GM21825 (cell line): ENCODE data around the gene MET.

Experiments used
- ATAC-seq: cut with Tn5 transposase; IDR thresholded peaks from one replicate; pipeline ENCODE4 v1.9.1; 2021; ENCODE audit warnings: mild to moderate bottlenecking, moderate library complexity; ENCODE audit not compliant: unreplicated experiment

MET gene

DNA sequence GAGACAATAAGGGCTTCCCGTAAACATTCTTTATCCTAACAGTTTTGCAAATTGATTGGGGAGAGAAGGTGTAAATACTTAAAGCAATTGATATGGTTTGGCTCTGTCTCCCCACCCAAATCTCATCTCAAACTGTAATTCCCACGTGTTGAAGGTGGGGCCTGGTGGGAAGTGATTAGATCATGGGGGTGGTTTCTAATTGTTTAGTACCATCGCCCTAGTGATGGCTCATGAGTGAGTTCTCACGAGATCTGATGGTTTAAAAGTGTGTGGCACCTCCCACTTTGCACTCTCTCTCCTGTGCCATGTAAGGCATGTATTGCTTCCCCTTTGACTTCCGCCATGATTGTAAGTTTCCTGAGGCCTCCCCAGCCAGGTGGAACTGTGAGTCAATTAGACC, 168.3 kb downstream of the MET start:
- ATAC-seq: no peak

- no peak for ATAC-seq
Observed at GRCh38 chr7:116842371-116842770, 170.4 kb downstream of the MET start.

DNA sequence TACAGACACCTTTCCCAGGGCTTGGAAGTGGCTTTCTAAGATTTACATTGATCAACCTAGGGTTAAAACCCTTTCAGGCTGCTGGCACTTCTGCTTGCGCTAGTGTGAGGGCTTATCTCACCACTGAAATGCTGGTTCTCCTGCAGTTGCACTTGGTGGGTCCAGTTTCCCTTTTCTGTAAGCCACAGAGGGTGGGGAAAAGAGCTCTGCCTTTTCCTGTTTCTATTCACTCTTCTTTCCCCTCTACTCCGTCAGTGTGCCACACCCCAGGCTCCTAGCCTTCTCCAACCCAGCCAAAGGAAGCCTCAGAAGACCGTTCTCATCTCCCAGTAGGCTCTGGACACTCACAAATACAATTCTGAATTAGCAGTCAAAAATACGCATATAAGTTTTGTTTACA, 171.4 kb downstream of the MET start:
- no peak for ATAC-seq
